HG03045 (cell line): Measurements from ENCODE around the gene SKIDA1.

ENCODE experiments used
- ATAC-seq: cut with Tn5 transposase; IDR thresholded peaks from one replicate; pipeline ENCODE4 v1.9.1; 2021; ENCODE audit warnings: mild to moderate bottlenecking, moderate library complexity; ENCODE audit not compliant: unreplicated experiment

The SKIDA1 gene

DNA sequence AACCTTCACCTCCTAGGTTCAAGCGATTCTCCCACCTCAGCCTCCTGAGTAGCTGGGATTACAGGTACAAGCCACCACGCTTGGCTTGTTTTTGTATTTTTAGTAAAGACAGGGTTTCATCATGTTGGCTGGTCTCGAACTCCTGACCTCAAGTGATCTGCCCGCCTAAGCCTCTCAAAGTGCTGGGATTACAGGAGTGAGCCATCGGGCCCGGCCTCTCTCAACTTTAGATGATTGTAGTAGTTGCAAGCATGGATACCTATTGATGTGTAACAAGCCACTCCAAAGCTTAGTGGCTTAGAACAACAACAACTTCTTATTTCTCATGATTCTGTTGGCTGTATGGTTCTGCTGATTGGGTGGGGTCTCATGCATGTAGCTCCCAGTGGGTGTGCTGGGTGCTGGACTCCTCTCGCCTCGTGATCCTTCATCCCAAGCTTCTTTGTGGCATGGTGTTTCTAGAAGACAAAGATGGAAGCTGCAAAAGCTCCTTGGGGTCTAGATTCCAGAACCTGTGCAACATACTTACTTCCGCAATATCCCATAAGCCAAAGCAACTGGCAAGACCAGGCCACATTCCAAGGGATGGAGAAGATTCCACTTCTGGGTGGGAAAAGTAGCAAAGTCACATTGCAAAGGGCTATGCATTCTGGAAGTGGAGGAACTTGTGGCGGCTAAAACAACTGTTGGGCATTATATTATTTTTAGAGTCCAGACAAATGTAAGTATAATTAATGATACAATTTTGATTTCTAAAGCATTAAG is 37.9 kb downstream of the SKIDA1 start:
- ATAC-seq, result no peak

DNA sequence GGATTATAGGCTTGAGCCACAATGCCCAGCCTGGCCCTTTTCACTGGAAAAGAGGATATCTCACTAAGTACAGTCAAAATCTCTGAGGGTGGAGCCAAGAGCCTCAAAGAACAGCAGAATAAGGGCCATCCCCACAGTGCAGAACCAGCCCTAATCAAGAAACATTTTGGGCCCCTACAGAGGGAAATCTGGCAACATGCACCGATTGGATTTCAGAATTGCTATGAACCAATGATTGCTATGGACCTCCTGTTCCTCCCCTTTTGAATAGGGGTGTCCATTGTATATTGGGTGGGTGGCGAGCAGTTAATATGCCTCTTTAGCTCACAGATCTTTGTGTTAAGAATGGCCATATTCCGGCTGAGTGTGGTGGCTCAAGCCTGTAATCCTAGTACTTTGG is 42.7 kb downstream of the SKIDA1 start:
- no peak for ATAC-seq

DNA sequence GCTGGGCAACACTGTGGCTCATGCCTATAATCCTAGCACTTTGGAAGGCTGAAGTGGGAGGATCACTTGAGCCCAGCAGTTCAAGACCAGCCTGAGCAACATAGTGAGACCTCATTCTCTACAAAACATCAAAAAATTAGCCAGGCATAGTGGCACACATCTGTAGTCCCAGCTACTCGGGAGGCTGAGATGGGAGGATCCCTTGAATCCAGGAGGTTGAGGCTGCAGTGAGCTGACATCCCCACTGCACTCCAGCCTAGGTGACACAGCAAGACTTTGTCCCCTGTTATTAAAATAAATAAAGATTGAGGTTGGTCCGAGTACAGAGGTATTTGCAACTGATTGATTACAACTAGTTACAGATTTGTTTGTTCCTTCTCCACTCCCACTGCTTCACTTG is 44.1 kb downstream of the SKIDA1 start:
- no peak for ATAC-seq

DNA sequence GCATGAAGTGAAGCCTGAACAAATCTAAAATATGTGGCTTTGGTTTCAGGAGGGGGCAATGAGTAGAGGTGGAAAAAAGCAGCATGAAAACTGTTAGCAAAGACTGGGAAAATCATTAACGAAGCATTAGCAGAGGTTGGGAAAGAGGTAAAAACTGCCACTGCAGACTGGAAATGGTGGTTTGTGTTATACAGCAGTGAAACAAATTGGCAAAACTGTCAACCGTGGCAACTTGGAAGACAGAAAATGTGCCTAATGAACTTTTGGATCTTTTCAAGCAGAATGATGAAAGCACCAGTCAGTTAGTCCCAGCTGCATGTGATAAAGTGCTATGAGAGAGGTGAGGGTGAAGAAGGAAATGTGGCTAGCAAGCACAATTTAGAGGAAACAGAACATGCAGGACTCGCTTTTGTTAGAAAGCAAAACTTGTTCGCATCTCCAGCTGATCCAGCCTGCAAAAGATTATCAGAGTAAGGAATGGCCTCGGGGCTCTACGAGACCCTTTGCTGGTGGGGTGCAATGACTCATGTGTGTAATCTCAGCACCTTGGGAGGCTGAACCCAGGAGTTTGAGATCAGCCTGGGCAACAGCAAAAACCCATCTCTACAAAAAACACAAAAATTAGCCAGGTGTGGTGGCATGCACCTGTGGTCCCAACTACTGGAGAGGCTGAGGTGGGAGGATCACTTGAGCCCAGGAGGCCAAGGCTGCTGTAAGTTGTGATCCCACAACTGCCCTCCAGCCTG is 45.7 kb downstream of the SKIDA1 start:
- no peak for ATAC-seq

DNA sequence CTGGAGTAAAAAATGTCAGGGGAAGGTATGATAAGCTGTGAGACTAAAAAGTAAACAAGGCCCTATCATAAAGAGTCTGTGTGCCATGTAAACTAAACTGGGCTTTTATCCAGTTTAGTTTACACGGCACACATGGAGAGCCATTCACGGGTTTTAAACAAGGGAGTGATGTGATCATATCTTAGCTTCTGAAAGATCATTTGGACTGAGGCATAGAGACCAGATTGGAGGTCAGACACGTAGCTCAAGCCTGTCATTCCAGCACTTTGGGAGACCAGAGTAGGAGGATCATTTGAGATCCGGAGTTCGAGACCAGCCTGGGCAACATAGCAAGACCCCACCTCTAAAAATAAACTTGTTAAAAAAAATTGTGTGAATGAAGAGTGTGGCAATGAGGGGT is 50.1 kb downstream of the SKIDA1 start:
- no peak for ATAC-seq

DNA sequence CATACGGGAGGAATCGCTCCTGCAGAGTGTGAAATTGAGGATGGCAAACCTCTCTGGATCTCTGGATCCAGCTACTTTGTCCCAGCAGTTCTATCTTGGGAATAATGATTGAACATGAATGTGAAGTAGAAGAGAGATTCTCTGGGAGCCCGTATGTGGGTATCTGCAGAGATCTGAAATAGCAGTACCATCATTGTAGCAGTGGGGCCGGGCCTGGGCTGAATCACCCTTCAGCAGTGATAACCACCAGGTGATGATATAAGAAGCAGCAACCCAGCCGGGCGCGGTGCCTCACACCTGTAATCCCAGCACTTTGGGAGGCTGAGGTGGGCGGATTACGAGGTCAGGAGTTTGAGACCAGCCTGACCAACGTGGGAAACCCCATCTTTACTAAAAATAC is 51.9 kb downstream of the SKIDA1 start:
- no peak for ATAC-seq

- no peak for ATAC-seq
Measured at GRCh38 chr10:21473135-21473534, 52.3 kb downstream of the SKIDA1 start.

DNA sequence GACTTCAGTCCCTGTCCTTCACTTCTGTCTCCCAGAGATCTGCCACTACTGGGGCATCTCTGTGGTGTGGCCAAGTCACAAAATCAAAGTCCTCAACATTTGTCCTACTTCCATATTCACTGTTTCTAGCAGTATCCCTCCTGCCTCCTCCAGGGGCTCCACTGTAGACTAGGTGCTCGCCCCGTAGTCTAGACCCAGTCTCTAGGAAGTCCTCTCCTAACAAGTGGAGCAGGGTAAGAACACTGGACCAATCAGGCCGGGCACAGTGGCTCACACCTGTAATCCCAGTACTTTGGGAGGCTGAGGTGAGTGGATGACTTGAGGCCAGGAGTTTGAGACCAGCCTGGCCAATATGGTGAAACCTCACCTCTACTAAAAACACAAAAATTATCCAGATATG is 57.4 kb downstream of the SKIDA1 start:
- ATAC-seq, result no peak

DNA sequence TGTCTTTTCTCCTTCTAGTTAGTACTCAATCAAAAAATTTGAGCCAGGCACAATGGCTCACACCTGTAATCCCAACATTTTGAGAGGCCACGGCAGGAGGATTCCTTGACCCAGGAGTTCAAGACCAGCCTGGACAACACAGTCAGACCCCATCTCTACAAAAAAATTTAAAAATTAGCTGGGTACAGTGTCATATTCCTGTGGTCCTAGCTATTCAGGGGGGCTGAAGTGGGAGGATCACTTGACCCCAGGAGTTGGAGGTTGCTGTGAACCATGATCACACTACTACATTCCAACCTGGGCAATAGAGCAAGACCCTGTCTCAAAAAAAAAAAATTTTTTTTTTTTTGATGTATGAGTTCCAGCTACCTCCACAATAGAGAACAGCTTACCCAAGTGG is 57.8 kb downstream of the SKIDA1 start:
- ATAC-seq, result no peak

GRCh38 chr10:21464134-21464533 is 61.3 kb downstream of the SKIDA1 start:
- ATAC-seq, result no peak
